Testis (tissue), 5 donors: ENCODE measurements around the gene PRKG2. TPM values are rescaled to one million over a fixed set of nuclear protein-coding genes. Genes with fewer than 3 reads are reported as not detected.

Experiments used
- DNase-seq: peaks from one replicate; pipeline ENCODE4 v3.0.0-alpha.2; 2019
- H3K27ac ChIP-seq, 2 donors: fragments of 200-600 bp; sonication (generic); one replicate each; pipeline ENCODE4 v1.5.1; 2019
- H3K27me3 ChIP-seq: fragments of 200-600 bp; sonication (generic); one replicate; pipeline ENCODE4 v1.5.1; 2019
- H3K36me3 ChIP-seq: fragments of 200-600 bp; sonication (generic); one replicate; pipeline ENCODE4 v1.5.1; 2017; ENCODE audit warnings: low read depth; ENCODE audit errors: missing control alignments
- H3K4me1 ChIP-seq: fragments of 200-600 bp; sonication (generic); one replicate; pipeline ENCODE4 v1.5.1; 2019
- H3K4me3 ChIP-seq, 2 donors: fragments of 200-600 bp; sonication (generic); one replicate each; pipeline ENCODE4 v1.5.1; 2017 to 2019
- H3K9me3 ChIP-seq: fragments of 200-600 bp; sonication (generic); one replicate; pipeline ENCODE4 v1.5.1; 2017
- CTCF ChIP-seq, 3 experiments: fragments of 450-650 bp in 2 of 3; fragments of 200-600 bp in 1 of 3; sonication (generic) in 1 of 3; IDR thresholded peaks; one replicate each; pipeline ENCODE4 v1.5.1; 2016 to 2019; ENCODE audit warnings: antibody characterized with exemption in 3 of 3, mild to moderate bottlenecking in 2 of 3, moderate library complexity in 1 of 3
- POLR2A ChIP-seq: fragments of 450-650 bp; IDR thresholded peaks from one replicate; pipeline ENCODE4 v1.6.1; 2017; ENCODE audit warnings: antibody characterized with exemption, mild to moderate bottlenecking, moderate library complexity
- WGBS, 2 donors: methylation state at CpG; one replicate each; pipeline ENCODE4 v1.1.5; 2018; 5-methylcytosine and 5-hydroxymethylcytosine counted together
- intact Hi-C: fragments of 100-400 bp; cut with DNase I; formaldehyde crosslinking; loops from one replicate; pipeline ENCODE4 v1.15.1; 2023; ENCODE audit warnings: low total_unique reads
- long read RNA-seq, 2 donors: transcript quantifications; one replicate each; lab custom pipeline, GENCODE V29; 2026
- polyA plus RNA-seq: library from polyadenylated mRNA; stranded (reverse); fragments of 350-450 nt; fragmentation: Illumina TruSeq; extraction: RNeasy Lipid Tissue Mini Kit (QIAGEN cat#74804); gene quantifications from one replicate; pipeline ENCODE4 v1.2.3, GENCODE V29; 2014; ENCODE audit warnings: low read depth, low replicate concordance; ENCODE audit not compliant: insufficient read depth
- total RNA-seq, 2 donors: library from RNA; depleted of rRNA; stranded (reverse); fragments of >200 nt; gene quantifications; one replicate each; pipeline ENCODE4 v1.2.3, GENCODE V29; 2016

The PRKG2 gene
- total RNA-seq: 1 to 10 TPM; 1.7 to 2.4 TPM
- polyA plus RNA-seq: 1.3 TPM
- long read RNA-seq, donor 1, partial matches to known transcripts: 0 of 1 reads
- long read RNA-seq, donor 1, other reads (novel, unspliced or antisense): 0 of 1 reads
- long read RNA-seq, donor 2: 0 reads

GRCh38 chr4:81214881-81215868 lies at the start of gene PRKG2:
PRKG2 (minus strand) TSS chr4:81215222; CDS start chr4:81205047, 10,175 bp downstream.
- peak; percentile 19 for DNase-seq

GRCh38 chr4:81260443-81261101 lies 45.5 kb upstream of the PRKG2 start:
- H3K4me1 ChIP-seq: no peaks in the 10 kb centered on the region
- TF ChIP-seq POLR2A (no peak), CTCF (IDR thresholded peaks at IDR 0.05) (peak in 2 of 3 experiments; percentile 11 to 30)
- no peak for DNase-seq
- intact Hi-C loops: no loop called here
- WGBS, 2 donors: 59 to 62% methylated on average over 10 of the region's 10 CpGs
- H3K27me3 ChIP-seq: no peaks in the 10 kb centered on the region
- no peak overlapping the region for H3K4me3 ChIP-seq
- no peaks in the 10 kb centered on the region for H3K9me3 ChIP-seq
- no peaks in the 10 kb centered on the region for H3K36me3 ChIP-seq
- H3K27ac ChIP-seq: no peak overlapping the region

More at GRCh38 chr4:81214881-81215868, at the start of gene PRKG2:
- H3K27me3 ChIP-seq: no peaks in the 10 kb centered on the region
- H3K9me3 ChIP-seq: no peaks in the 10 kb centered on the region
- no peak for TF ChIP-seq POLR2A
- no peak for TF ChIP-seq CTCF (IDR thresholded peaks at IDR 0.05)
- no peaks in the 10 kb centered on the region for H3K36me3 ChIP-seq
- no peaks in the 10 kb centered on the region for H3K4me1 ChIP-seq
- intact Hi-C loops: no loop called here
- peak within 1 kb of the TSS; percentile 32 to 43 for H3K4me3 ChIP-seq
- no peak within 1 kb of the TSS for H3K27ac ChIP-seq
- WGBS, 2 donors: 1 to 2% methylated on average over 28 to 56 of the region's 75 CpGs

GRCh38 chr4:81258841-81259550 lies 44.0 kb upstream of the PRKG2 start:
- Histone ChIP-seq H3K36me3 (no peaks in the 10 kb centered on the region), H3K27ac (no peak overlapping the region), H3K4me3 (no peak overlapping the region), H3K9me3 (no peaks in the 10 kb centered on the region), H3K27me3 (no peaks in the 10 kb centered on the region), H3K4me1 (no peaks in the 10 kb centered on the region)
- intact Hi-C loops: no loop called here
- TF ChIP-seq POLR2A (no peak), CTCF (IDR thresholded peaks at IDR 0.05) (no peak)
- no peak for DNase-seq

- Histone ChIP-seq H3K9me3 (no peaks in the 10 kb centered on the region), H3K27ac (no peak overlapping the region), H3K36me3 (no peaks in the 10 kb centered on the region), H3K4me1 (no peaks in the 10 kb centered on the region), H3K4me3 (no peak overlapping the region), H3K27me3 (no peaks in the 10 kb centered on the region)
- intact Hi-C loops: no loop called here
- TF ChIP-seq CTCF (IDR thresholded peaks at IDR 0.05) (no peak), POLR2A (no peak)
- WGBS, 2 donors: 90 to 96% methylated on average over 3 of the region's 3 CpGs
- DNase-seq: no peak
Observed at GRCh38 chr4:81257816-81258215, 42.8 kb upstream of the PRKG2 start.
